Measurements from ENCODE around the gene ASIP. TPM values are rescaled to one million over a fixed set of nuclear protein-coding genes. Genes with fewer than 3 reads are reported as not detected.
"Not testable (repeated sequence)": the region's sequence is repeated elsewhere in the genome, so short reads cannot be mapped to it uniquely, and the experiment has no call there.

The ASIP gene, protein sequence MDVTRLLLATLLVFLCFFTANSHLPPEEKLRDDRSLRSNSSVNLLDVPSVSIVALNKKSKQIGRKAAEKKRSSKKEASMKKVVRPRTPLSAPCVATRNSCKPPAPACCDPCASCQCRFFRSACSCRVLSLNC
- total RNA-seq = not detected

DNA sequence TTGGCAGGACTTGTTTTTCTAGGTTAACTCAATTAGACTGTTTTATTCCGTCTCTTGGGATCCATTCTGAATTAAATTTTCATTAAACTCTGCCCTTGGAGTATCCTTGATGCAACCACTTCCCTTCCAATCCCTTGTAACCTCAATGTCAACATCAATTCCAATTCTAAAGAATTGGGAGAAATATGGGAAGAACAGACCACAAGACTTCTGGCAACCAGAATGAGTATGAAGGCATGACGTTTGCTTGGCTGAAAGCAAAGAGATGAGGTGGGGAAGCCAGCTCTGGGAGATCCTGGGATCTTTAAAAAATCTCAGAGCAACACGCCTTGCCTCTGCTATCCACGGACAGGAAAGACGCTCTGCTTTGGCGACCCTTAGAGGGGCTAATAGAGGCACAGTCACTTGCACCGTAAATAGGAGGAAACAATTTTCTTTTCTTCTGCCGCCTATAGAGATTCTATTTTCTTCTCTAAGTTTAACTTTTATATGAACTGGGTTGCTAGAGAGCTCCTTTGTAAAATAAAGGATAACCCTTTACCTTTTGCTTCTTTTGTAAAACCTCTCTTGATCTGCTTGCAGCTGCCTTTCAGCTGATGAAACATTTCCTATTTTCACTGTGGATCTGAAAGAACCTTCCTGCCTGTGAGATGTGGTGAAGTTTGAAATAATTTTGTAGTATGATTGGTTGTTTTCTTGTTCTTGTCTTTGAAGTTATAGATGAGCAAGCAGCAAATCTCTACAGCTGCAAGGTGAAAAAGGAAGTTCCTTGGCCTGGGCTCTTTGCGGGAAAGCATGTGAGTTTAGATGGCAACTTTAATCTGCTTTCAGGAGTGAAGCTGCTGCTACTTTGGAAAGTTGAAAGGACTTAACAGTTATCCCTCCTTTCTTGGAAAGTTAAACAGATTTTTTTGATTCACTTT is at the start of gene ASIP:
Gene ASIP (plus strand): TSS at position 731 of the 923 bp plus-strand sequence. CDS start 18,952 bp downstream, outside the sequence.
- TF ChIP-seq, protein P1, sequence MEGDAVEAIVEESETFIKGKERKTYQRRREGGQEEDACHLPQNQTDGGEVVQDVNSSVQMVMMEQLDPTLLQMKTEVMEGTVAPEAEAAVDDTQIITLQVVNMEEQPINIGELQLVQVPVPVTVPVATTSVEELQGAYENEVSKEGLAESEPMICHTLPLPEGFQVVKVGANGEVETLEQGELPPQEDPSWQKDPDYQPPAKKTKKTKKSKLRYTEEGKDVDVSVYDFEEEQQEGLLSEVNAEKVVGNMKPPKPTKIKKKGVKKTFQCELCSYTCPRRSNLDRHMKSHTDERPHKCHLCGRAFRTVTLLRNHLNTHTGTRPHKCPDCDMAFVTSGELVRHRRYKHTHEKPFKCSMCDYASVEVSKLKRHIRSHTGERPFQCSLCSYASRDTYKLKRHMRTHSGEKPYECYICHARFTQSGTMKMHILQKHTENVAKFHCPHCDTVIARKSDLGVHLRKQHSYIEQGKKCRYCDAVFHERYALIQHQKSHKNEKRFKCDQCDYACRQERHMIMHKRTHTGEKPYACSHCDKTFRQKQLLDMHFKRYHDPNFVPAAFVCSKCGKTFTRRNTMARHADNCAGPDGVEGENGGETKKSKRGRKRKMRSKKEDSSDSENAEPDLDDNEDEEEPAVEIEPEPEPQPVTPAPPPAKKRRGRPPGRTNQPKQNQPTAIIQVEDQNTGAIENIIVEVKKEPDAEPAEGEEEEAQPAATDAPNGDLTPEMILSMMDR (IDR thresholded peaks at IDR 0.05) = no peak
- DNase-seq (ENCODE audit: low spot score) = no peak
- no peak for ATAC-seq (ENCODE audit: low FRiP score)

DNA sequence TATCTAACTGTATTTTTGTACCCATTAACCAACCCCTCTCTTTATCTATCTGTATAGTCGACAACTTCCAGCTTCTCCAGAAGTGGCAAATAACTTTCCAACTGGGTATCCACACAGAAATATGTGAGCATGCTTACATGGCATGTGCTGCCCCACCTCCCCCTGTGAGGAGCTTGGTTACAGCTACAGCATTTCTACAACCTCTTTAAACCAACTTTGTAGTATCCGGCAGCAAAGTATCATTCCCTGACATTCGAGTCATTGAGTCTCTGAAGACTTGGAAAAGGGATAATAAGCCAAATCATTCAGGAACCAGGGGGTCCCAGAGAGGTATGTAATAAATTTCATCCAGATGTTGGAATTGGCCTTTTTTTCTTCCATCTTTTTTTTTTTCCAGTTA is 48.2 kb upstream of the ASIP start:
- TF ChIP-seq, protein P1 (IDR thresholded peaks at IDR 0.05) = no peak
- DNase-seq (ENCODE audit: low spot score) (no peak), ATAC-seq (ENCODE audit: low FRiP score) (no peak)

DNA sequence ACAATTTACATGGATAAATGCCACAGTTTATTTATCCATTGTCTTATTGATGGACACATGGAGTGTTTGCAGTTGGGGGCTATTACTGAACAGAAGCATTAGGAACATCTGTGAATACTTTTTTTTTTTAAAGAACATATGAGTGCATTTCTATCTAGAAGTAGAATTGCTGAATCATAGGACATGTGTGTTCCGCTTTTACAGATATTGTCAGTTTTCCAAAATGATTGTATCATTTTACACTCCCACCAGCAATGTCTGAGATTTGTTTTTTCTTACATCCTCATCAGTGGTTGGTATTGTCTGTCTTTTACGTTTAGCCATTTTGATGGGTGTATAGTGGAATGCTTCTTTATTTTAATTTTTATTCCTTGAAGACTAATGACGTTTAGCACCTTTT is 42.0 kb upstream of the ASIP start:
- TF ChIP-seq, protein P1 (IDR thresholded peaks at IDR 0.05) = no peak
- no peak for DNase-seq (ENCODE audit: low spot score)
- ATAC-seq (ENCODE audit: low FRiP score) = no peak

DNA sequence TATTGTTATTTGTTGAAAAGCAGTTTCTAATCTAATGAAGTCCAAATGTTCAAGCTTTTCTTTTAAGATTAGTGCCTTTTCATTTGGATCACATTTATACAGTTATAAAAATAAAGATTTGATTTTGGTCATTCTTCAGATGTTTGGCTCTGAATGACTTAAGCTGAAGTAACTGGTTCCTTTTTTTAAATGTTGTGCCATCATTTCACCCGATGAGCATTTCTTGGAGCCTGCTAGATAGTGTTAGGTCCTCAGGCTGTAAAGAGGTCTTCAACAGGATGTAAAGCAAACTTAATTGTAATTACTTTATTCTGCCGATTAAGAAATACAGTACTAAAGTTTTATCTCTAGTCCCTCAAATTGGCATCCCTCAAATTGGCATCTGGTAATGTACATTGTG is 41.2 kb upstream of the ASIP start:
- ATAC-seq (ENCODE audit: low FRiP score) (no peak), DNase-seq (ENCODE audit: low spot score) (no peak)
- TF ChIP-seq, protein P1 (IDR thresholded peaks at IDR 0.05) = no peak

DNA sequence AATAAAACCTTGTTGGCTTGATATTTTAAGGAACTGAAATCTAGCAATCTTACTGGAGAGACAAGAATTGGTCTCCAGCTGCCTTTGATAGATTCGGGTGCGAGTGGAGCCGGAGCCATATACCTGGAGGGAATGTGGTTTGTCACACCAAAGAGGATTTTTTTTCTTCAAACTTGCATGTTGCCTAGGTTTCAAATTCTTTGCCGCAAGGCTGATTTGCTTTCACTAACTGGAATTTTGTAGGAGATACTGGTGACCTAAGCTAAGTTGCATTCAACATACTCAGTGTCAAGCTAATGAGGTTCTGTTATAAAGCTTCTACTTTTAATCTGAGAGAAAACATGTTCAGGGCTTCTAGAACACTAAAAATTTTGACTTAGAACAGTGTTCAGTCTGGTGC is 39.7 kb upstream of the ASIP start:
- ATAC-seq (ENCODE audit: low FRiP score) = no peak
- TF ChIP-seq, protein P1 (IDR thresholded peaks at IDR 0.05) = no peak
- no peak for DNase-seq (ENCODE audit: low spot score)

DNA sequence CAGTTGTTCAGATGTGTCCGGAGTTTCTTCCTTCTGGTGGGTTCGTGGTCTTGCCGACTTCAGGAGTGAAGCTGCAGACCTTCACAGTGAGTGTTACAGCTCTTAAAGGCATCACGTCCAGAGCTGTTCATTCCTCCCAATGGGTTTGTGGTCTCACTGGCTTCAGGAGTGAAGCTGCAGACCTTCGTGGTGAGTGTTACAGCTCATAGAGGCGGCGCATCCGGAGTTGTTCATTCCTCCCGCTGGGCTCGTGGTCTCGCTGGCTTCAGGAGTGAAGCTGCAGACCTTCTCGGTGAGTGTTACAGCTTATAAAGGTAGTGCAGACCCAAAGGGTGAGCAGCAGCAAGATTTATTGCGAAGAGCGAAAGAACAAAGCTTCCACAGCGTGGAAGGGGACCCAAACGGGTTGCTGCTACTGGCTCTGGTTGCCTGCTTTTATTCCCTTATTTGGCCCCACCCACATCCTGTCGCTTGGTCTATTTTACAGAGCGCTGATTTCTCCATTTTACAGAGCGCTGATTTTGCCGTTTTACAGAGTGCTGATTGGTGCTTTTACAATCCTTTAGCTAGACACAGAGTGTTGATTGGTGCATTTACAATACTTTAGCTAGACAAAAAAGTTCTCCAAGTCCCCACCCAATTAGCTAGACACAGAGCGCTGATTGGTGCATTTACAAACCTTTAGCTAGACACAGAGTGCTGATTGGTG is 35.9 kb upstream of the ASIP start:
- ATAC-seq (ENCODE audit: low FRiP score); DNase-seq (ENCODE audit: low spot score): not testable (repeated sequence)

DNA sequence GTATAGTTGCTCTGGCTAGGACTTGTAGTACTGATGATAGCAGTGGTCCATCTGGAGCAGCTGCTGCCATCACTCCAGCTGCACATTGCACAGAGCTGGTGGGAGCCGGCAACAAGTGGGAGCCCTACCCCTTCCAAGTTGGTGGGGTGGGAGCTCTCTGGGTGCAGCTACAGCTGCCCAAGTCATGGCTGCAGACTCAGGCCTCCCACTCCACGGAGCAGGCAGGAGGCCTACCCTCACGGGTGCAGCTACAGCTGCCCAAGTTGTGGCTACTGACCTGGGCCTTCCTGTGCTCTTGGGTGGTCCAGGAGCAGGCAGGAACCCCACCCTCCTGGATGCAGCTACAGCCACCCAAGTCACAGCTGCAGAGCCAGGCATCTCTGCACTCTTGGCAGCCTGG is 32.1 kb upstream of the ASIP start:
- no peak for DNase-seq (ENCODE audit: low spot score)
- ATAC-seq (ENCODE audit: low FRiP score) = no peak
- TF ChIP-seq, protein P1 (IDR thresholded peaks at IDR 0.05) = no peak

All from omental fat pad (tissue), 4 donors.